Heart left ventricle (tissue), 16 donors: Measurements from ENCODE around the gene ZNF391. TPM values are rescaled to one million over a fixed set of nuclear protein-coding genes. Genes with fewer than 3 reads are reported as not detected.
A peak's percentile ranks its signal among the peaks of the same experiment; 100 is the strongest.

Source experiments
- ATAC-seq, 4 donors: fragments of 200-7000 bp; cut with Tn5 transposase; one replicate each; pipeline ENCODE4 v1.9.1; 2020 to 2022; ENCODE audit warnings: moderate library complexity in 4 of 4, mild to moderate bottlenecking in 3 of 4, moderate number of reproducible peaks in 1 of 4
- DNase-seq, 5 donors: peaks; one replicate each; pipeline ENCODE4 v3.0.0-alpha.2; 2020
- H3K27ac ChIP-seq, 12 donors: fragments of 200-600 bp; sonication (generic) in 4 of 12; one replicate each; pipeline versions ENCODE4 v1.5.0 to v1.8.0; 2016 to 2022; ENCODE audit warnings: mild to moderate bottlenecking in 2 of 12
- H3K27me3 ChIP-seq, 9 donors: fragments of 200-600 bp; sonication (generic) in 2 of 9; one replicate each; pipeline versions ENCODE4 v1.5.1 to v1.8.0; 2016 to 2022; ENCODE audit warnings: mild to moderate bottlenecking in 3 of 9
- H3K36me3 ChIP-seq, 9 donors: fragments of 200-600 bp; sonication (generic) in 2 of 9; one replicate each; pipeline versions ENCODE4 v1.5.0 to v1.8.0; 2018 to 2022; ENCODE audit warnings: mild to moderate bottlenecking in 2 of 9
- H3K4me1 ChIP-seq, 12 donors: fragments of 200-600 bp; sonication (generic) in 4 of 12; one replicate each; pipeline versions ENCODE4 v1.5.0 to v1.8.0; 2016 to 2022; ENCODE audit warnings: mild to moderate bottlenecking in 3 of 12
- H3K4me3 ChIP-seq, 12 donors: fragments of 200-600 bp; sonication (generic) in 4 of 12; one replicate each; pipeline versions ENCODE4 v1.5.0 to v1.8.0; 2017 to 2022; ENCODE audit warnings: mild to moderate bottlenecking in 9 of 12, moderate library complexity in 4 of 12
- H3K9me3 ChIP-seq, 12 donors: fragments of 200-600 bp; sonication (generic) in 4 of 12; one replicate each; pipeline versions ENCODE4 v1.5.0 to v1.8.0; 2016 to 2022; ENCODE audit warnings: mild to moderate bottlenecking in 1 of 12
- POLR2A ChIP-seq, 2 donors: fragments of 450-650 bp; IDR thresholded peaks; one replicate each; pipeline ENCODE4 v1.6.1; 2017; ENCODE audit warnings: antibody characterized with exemption in 2 of 2, mild to moderate bottlenecking in 2 of 2, moderate library complexity in 2 of 2
- WGBS, 4 donors: extraction: QIAGEN DNeasy Blood & Tissue Kit in 2 of 4; methylation state at CpG; one replicate each; pipeline versions ENCODE4 v1.1.5 to v1.1.7; 2013 to 2018; 5-methylcytosine and 5-hydroxymethylcytosine counted together
- intact Hi-C, 10 donors: fragments of 100-400 bp; cut with DNase I; formaldehyde crosslinking; loops; one replicate each; pipeline versions ENCODE4 v1.11.1 to v1.14.2; 2022
- long read RNA-seq, 3 donors: library from polyadenylated mRNA; unstranded; transcript quantifications; one replicate each; pipeline ENCODE4 v2.0.0, GENCODE V29; 2020 to 2021
- polyA plus RNA-seq, 2 donors: library from polyadenylated mRNA; stranded (reverse); fragments of 200-250 nt; gene quantifications; one replicate each; pipeline ENCODE4 v1.2.3, GENCODE V29; 2013
- total RNA-seq, 9 donors: library from RNA; depleted of rRNA in 2 of 9; stranded (reverse); fragments of >200 nt in 2 of 9; fragmentation: NEBNext Ultra II Directional in 3 of 9; extraction: Animal tissue kit (Norgen Biotek cat#: 25700) in 3 of 9; gene quantifications; one replicate each; pipeline versions ENCODE4 v1.1.0 to v1.2.4, GENCODE V29; 2016 to 2023
- TF ChIP-seq, protein P1 (sequence below), 12 donors: fragments of 200-600 bp; sonication (generic) in 4 of 12; IDR thresholded peaks; one replicate each; pipeline versions ENCODE4 v1.5.0 to v1.8.0; 2018 to 2022; ENCODE audit warnings: antibody characterized with exemption in 12 of 12, mild to moderate bottlenecking in 5 of 12
- donor health status: ischemic (EF 13 %, LVEDD 7.1; RV severe dilation, severe dysfunction).
- donor health status: healthy with polysubstance abuse.
- donor health status: DM: no; HTN: yes; CAD: no.
- donor health status: DM: no; HTN: no; CAD: no.
- donor health status: ischemic (EF 25% LVEDD 6.9; RV normal size, moderate dysfunction).
- donor health status: ischemic (EF 25% LVEDD 5.7; RV mildly dilated, moderate dysfunction).
- donor health status: healthy.
- donor health status: DM: yes; HTN: yes; CAD: no.
- donor health status: ischemic (EF 35%, LVEDD 5.7; RV mildly dilated, moderate dysfunction).
- donor health status: nonischemic (EF 11% LVEDD 7.7; RV severe dilation, severe dysfunction).
- donor health status: DM: yes; HTN: yes; CAD: no.
- donor health status: PGD.
- donor health status: ischemic (EF 29% LVEDD 5.4; RV normal size, mild dysfunction).
- donor health status: nonischemic (EF 23%, LVEDD 6.1; RV moderate dilation, normal function).

ZNF391 gene
- total RNA-seq (1 to 10 TPM in 4 of 9 donors, under 1 TPM in 5; 0.26 to 1.5 (median 0.69) TPM), polyA plus RNA-seq (under 1 TPM; 0.30 to 0.73 TPM)
- long read RNA-seq, donor 1, partial matches to known transcripts, result 0 of 1 reads
- long read RNA-seq, donor 1, other reads (novel, unspliced or antisense), result 1 of 1 reads
- long read RNA-seq, donor 2, result 0 reads
- long read RNA-seq, donor 3, result 0 reads

- peaks cover 0 to 3% (median 0%) of the 10 kb centered on the region in 12 donors for H3K9me3 ChIP-seq
- H3K27me3 ChIP-seq, result peaks cover 0 to 3% (median 0%) of the 10 kb centered on the region in 9 donors
- ATAC-seq, result peak; percentile 83 to 97 (median 96)
- peak; percentile 54 to 83 (median 79) for DNase-seq
- intact Hi-C loops, result loop anchor here in 1 of 10 donors (5.0 kb wide), 1 partner anchor 84 kb away; the partner anchor contains the start of gene ZNF184
- no peaks in the 10 kb centered on the region for H3K36me3 ChIP-seq
- H3K4me3 ChIP-seq, result peak within 1 kb of the TSS; percentile 7 to 94 (median 69)
- H3K27ac ChIP-seq, result peak within 1 kb of the TSS in 11 of 12 donors; percentile 13 to 81 (median 67)
- H3K4me1 ChIP-seq, result peaks cover 0 to 16% (median 7%) of the 10 kb centered on the region in 12 donors
- 1 to 3% (median 1%) methylated on average over 29 to 49 of the region's 49 CpGs for WGBS, 4 donors
- TF ChIP-seq POLR2A (IDR thresholded peaks at IDR 0.05), result peak in 1 of 2 donors; percentile 56
- TF ChIP-seq, protein P1, sequence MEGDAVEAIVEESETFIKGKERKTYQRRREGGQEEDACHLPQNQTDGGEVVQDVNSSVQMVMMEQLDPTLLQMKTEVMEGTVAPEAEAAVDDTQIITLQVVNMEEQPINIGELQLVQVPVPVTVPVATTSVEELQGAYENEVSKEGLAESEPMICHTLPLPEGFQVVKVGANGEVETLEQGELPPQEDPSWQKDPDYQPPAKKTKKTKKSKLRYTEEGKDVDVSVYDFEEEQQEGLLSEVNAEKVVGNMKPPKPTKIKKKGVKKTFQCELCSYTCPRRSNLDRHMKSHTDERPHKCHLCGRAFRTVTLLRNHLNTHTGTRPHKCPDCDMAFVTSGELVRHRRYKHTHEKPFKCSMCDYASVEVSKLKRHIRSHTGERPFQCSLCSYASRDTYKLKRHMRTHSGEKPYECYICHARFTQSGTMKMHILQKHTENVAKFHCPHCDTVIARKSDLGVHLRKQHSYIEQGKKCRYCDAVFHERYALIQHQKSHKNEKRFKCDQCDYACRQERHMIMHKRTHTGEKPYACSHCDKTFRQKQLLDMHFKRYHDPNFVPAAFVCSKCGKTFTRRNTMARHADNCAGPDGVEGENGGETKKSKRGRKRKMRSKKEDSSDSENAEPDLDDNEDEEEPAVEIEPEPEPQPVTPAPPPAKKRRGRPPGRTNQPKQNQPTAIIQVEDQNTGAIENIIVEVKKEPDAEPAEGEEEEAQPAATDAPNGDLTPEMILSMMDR (IDR thresholded peaks at IDR 0.05), result no peak
Observed at GRCh38 chr6:27388293-27389197, at the start of gene ZNF391. Gene ZNF391 (plus strand): TSS chr6:27388759. CDS start chr6:27400371, 11,612 bp downstream.

DNA sequence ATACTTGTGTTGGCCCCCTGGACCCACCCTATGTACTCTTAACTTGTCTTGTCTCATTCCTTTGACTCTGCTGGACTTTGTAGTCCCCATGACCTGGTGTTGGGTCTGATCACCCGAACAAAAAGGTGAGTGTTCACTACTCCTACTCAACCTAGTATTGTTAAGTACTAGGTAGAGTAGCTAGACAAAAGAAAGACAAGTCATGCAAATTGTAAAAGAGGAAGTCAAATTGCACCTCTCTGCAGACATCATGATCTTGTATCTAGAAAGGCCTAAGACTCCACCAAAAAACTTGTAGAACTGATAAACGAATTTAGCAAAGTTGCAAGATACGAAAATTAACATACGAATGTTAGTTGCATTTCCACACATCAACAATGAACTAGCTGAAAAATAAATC is 35.7 kb upstream of the ZNF391 start:
- TF ChIP-seq, protein P1 (IDR thresholded peaks at IDR 0.05), result no peak
- TF ChIP-seq POLR2A (IDR thresholded peaks at IDR 0.05), result no peak
- 74 to 85% (median 79%) methylated on average over 4 of the region's 4 CpGs for WGBS, 4 donors
- Histone ChIP-seq H3K9me3 (peaks cover 0 to 53% (median 9%) of the 10 kb centered on the region in 12 donors), H3K27me3 (no peaks in the 10 kb centered on the region), H3K36me3 (no peaks in the 10 kb centered on the region), H3K4me1 (no peaks in the 10 kb centered on the region), H3K4me3 (no peak overlapping the region), H3K27ac (no peak overlapping the region)
- no peak for DNase-seq
- no peak for ATAC-seq
- intact Hi-C loops, result no loop called here

GRCh38 chr6:27358786-27359185 is 29.8 kb upstream of the ZNF391 start:
- no peak overlapping the region for H3K4me3 ChIP-seq
- intact Hi-C loops, result no loop called here
- ATAC-seq (no peak), DNase-seq (no peak)
- H3K36me3 ChIP-seq, result peaks cover 0 to 52% (median 20%) of the 10 kb centered on the region in 9 donors
- no peaks in the 10 kb centered on the region for H3K4me1 ChIP-seq
- peaks cover 0 to 69% (median 32%) of the 10 kb centered on the region in 12 donors for H3K9me3 ChIP-seq
- no peaks in the 10 kb centered on the region for H3K27me3 ChIP-seq
- WGBS, 4 donors, result 63 to 93% (median 78%) methylated on average over 2 of the region's 2 CpGs
- TF ChIP-seq, protein P1 (IDR thresholded peaks at IDR 0.05), result no peak
- TF ChIP-seq POLR2A (IDR thresholded peaks at IDR 0.05), result no peak
- H3K27ac ChIP-seq, result no peak overlapping the region

GRCh38 chr6:27359231-27359630 is 29.3 kb upstream of the ZNF391 start:
- WGBS, 4 donors, result 79 to 87% (median 84%) methylated on average over 1 of the region's 1 CpG
- ATAC-seq, result no peak
- Histone ChIP-seq H3K4me1 (no peaks in the 10 kb centered on the region), H3K27me3 (no peaks in the 10 kb centered on the region), H3K27ac (no peak overlapping the region), H3K36me3 (peaks cover 0 to 52% (median 20%) of the 10 kb centered on the region in 9 donors), H3K9me3 (peaks cover 0 to 66% (median 32%) of the 10 kb centered on the region in 12 donors), H3K4me3 (no peak overlapping the region)
- no peak for DNase-seq
- TF ChIP-seq, protein P1 (IDR thresholded peaks at IDR 0.05), result no peak
- no peak for TF ChIP-seq POLR2A (IDR thresholded peaks at IDR 0.05)
- intact Hi-C loops, result no loop called here
